Gastrocnemius medialis (tissue), 4 donors: Measurements from ENCODE around the gene FRRS1L. TPM values are rescaled to one million over a fixed set of nuclear protein-coding genes. Genes with fewer than 3 reads are reported as not detected.

Source experiments
- ATAC-seq, 2 donors: fragments of 150-250 bp; one replicate each; pipeline ENCODE4 v1.9.1; 2016
- DNase-seq, 2 donors: peaks; one replicate each; pipeline ENCODE4 v3.0.0-alpha.2; 2019
- H3K27ac ChIP-seq, 4 donors: fragments of 200-600 bp; sonication (generic); 1 replicate in 1 of 4; 2 replicates in 3 of 4; pipeline ENCODE4 v1.5.1; 2016 to 2018; ENCODE audit warnings: mild to moderate bottlenecking in 2 of 4, moderate library complexity in 1 of 4
- H3K27me3 ChIP-seq, 3 donors: fragments of 200-600 bp; sonication (generic) in 2 of 3; 1 replicate in 1 of 3; 2 replicates in 2 of 3; pipeline versions ENCODE4 v1.5.1 to v1.6.0; 2016 to 2019; ENCODE audit warnings: mild to moderate bottlenecking in 1 of 3, moderate library complexity in 1 of 3
- H3K36me3 ChIP-seq, 2 donors: fragments of 200-600 bp; sonication (generic) in 1 of 2; one replicate each; pipeline ENCODE4 v1.5.1; 2017 to 2018
- H3K4me1 ChIP-seq, 2 donors: fragments of 200-600 bp; sonication (generic) in 1 of 2; one replicate each; pipeline ENCODE4 v1.5.1; 2016 to 2017; ENCODE audit warnings: mild to moderate bottlenecking in 2 of 2
- H3K4me3 ChIP-seq, 4 donors: fragments of 200-600 bp; sonication (generic) in 3 of 4; 1 replicate in 1 of 4; 2 replicates in 3 of 4; pipeline ENCODE4 v1.5.1; 2016 to 2019; ENCODE audit warnings: mild to moderate bottlenecking in 2 of 4
- H3K9me3 ChIP-seq, 3 donors: fragments of 200-600 bp; sonication (generic) in 2 of 3; 1 replicate in 1 of 3; 2 replicates in 2 of 3; pipeline ENCODE4 v1.5.1; 2016 to 2019
- CTCF ChIP-seq, 5 experiments: fragments of 450-650 bp in 3 of 5; fragments of 200-600 bp in 2 of 5; sonication (generic) in 2 of 5; IDR thresholded peaks in 4 of 5; conservative IDR thresholded peaks in 1 of 5; 1 replicate in 4 of 5; 2 replicates in 1 of 5; pipeline ENCODE4 v1.5.1; 2016 to 2019; ENCODE audit warnings: antibody characterized with exemption in 5 of 5, mild to moderate bottlenecking in 3 of 5, moderate library complexity in 3 of 5
- POLR2A ChIP-seq, 2 donors: fragments of 450-650 bp; IDR thresholded peaks; one replicate each; pipeline ENCODE4 v1.6.1; 2017; ENCODE audit warnings: antibody characterized with exemption in 2 of 2, mild to moderate bottlenecking in 2 of 2, moderate library complexity in 2 of 2
- in situ Hi-C, 4 donors: fragments of 200-750 bp; cut with MboI; loops; one replicate each; pipeline versions ENCODE4 v1.15.0 to v1.8.0; 2017; ENCODE audit warnings: low sequenced_read_pairs in 4 of 4
- intact Hi-C: fragments of 100-400 bp; cut with DNase I; formaldehyde crosslinking; loops from one replicate; pipeline ENCODE4 v1.15.1; 2023; ENCODE audit warnings: low total_unique reads
- total RNA-seq, 4 donors: library from RNA; depleted of rRNA; stranded (reverse); fragments of >200 nt; gene quantifications; one replicate each; pipeline versions ENCODE4 v1.1.0 to v1.2.3, GENCODE V29; 2016

FRRS1L gene
- total RNA-seq, 4 donors from 2014 or later = 0.02 TPM; not detected in 3

DNA sequence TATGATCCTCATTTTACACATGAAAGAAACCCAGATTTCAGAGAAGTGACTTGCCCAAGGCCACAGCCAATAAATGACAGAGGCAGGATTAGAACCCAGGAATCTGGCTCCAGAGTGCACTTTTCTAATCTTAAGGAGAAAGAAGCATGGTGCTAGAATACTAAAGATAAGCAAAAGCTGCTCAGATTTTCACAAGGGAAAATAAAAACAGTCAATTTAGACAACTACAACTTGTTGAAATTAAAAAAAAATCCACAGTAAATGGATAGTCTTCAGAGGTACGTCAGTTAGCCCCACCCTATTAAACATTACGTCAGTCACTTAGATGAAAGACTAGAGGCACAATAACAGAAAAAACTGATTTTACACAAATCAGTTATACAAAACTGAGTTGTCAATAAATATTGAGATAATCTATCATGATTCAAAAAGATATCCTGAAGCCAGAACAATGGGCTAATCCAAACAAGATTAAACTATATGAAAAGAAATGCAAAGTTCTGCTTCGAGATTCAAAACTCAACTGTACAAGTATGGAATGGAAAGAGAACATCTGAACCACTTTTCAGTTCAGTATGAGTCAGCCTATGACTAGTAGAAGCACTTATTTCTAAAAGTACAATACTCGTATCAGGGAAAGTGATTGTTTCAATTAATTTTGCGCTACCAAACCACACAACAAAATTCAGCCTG is 56.6 kb downstream of the FRRS1L start:
- in situ Hi-C loops (loop anchor here in 1 of 4 donors (25.0 kb wide), 1 partner anchor 1823 kb away; the partner anchor contains the start of gene RAD23B), intact Hi-C loops (loop anchor here (5.0 to 10.0 kb wide), 2 partner anchors 397 to 1376 kb away; no protein-coding TSS in a partner anchor)
- Histone ChIP-seq H3K9me3 (no peaks in the 10 kb centered on the region), H3K27me3 (no peaks in the 10 kb centered on the region), H3K4me1 (peaks cover 70 to 83% of the 10 kb centered on the region in 2 donors), H3K4me3 (peak overlapping the region in 3 of 4 donors; percentile 2 to 18 (median 6)), H3K27ac (peak overlapping the region; percentile 76 to 98 (median 88)), H3K36me3 (no peaks in the 10 kb centered on the region)
- no peak for DNase-seq
- ATAC-seq = peak in 1 of 2 donors; percentile 26
- no peak for TF ChIP-seq POLR2A (IDR thresholded peaks at IDR 0.05)
- TF ChIP-seq CTCF (IDR thresholded peaks at IDR 0.05 in 4 of 5, conservative IDR thresholded peaks at IDR 0.05 in 1 of 5) = no peak

DNA sequence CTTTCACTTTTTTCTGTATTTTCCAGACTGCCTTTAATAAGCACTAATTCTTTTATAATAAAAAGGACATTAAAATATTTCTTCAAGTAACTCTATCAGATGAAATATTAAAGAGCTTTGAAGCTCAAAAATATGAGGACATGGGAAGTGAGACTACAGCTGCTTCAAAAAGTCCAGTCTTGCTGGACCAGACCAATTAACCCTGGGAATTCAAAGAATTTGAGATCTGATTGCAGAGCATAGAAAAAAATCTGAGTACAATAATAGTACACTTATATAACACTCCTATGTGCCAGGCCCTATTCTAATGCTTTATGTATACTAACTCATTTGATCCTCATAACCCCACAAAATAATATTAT is 57.1 kb downstream of the FRRS1L start:
- intact Hi-C loops (loop anchor here (5.0 to 10.0 kb wide), 2 partner anchors 397 to 1375 kb away; no protein-coding TSS in a partner anchor), in situ Hi-C loops (loop anchor here in 1 of 4 donors (10.0 to 25.0 kb wide), 2 partner anchors 205 to 1823 kb away; partner anchors contain the start of gene RAD23B)
- Histone ChIP-seq H3K27me3 (no peaks in the 10 kb centered on the region), H3K4me1 (peaks cover 66 to 79% of the 10 kb centered on the region in 2 donors), H3K4me3 (peak overlapping the region in 2 of 4 donors; percentile 2 to 6), H3K36me3 (no peaks in the 10 kb centered on the region), H3K27ac (peak overlapping the region; percentile 76 to 98 (median 88)), H3K9me3 (no peaks in the 10 kb centered on the region)
- ATAC-seq = no peak
- TF ChIP-seq POLR2A (IDR thresholded peaks at IDR 0.05) (no peak), CTCF (IDR thresholded peaks at IDR 0.05 in 4 of 5, conservative IDR thresholded peaks at IDR 0.05 in 1 of 5) (no peak)
- DNase-seq = no peak

- in situ Hi-C loops (loop anchor here in 1 of 4 donors (10.0 to 25.0 kb wide), 2 partner anchors 206 to 1821 kb away; partner anchors contain the start of gene RAD23B), intact Hi-C loops (no loop called here)
- Histone ChIP-seq H3K4me3 (peak overlapping the region in 1 of 4 donors; percentile 0), H3K27ac (peak overlapping the region; percentile 76 to 98 (median 88)), H3K27me3 (no peaks in the 10 kb centered on the region), H3K36me3 (no peaks in the 10 kb centered on the region), H3K9me3 (no peaks in the 10 kb centered on the region), H3K4me1 (peaks cover 60 to 63% of the 10 kb centered on the region in 2 donors)
- no peak for TF ChIP-seq CTCF (IDR thresholded peaks at IDR 0.05 in 4 of 5, conservative IDR thresholded peaks at IDR 0.05 in 1 of 5)
- TF ChIP-seq POLR2A (IDR thresholded peaks at IDR 0.05) = no peak
- peak in 1 of 2 donors; percentile 42 for ATAC-seq
- no peak for DNase-seq
Measured at GRCh38 chr9:109108318-109108717, 58.7 kb downstream of the FRRS1L start.

- H3K4me3 ChIP-seq = peak overlapping the region in 1 of 4 donors; percentile 0
- intact Hi-C loops = no loop called here
- no peaks in the 10 kb centered on the region for H3K9me3 ChIP-seq
- peak overlapping the region; percentile 76 to 98 (median 88) for H3K27ac ChIP-seq
- peak in 1 of 2 donors; percentile 47 for ATAC-seq
- peaks cover 56 to 57% of the 10 kb centered on the region in 2 donors for H3K4me1 ChIP-seq
- H3K36me3 ChIP-seq = no peaks in the 10 kb centered on the region
- in situ Hi-C loops = loop anchor here in 1 of 4 donors (10.0 to 25.0 kb wide), 2 partner anchors 207 to 1820 kb away; partner anchors contain the start of gene RAD23B
- no peak for DNase-seq
- TF ChIP-seq POLR2A (IDR thresholded peaks at IDR 0.05) (no peak), CTCF (IDR thresholded peaks at IDR 0.05 in 4 of 5, conservative IDR thresholded peaks at IDR 0.05 in 1 of 5) (no peak)
- H3K27me3 ChIP-seq = no peaks in the 10 kb centered on the region
Measured at GRCh38 chr9:109107402-109108240, 59.4 kb downstream of the FRRS1L start.
